Left ventricle myocardium inferior (tissue), 1 donor: ENCODE measurements around the gene UBTD2. TPM values are rescaled to one million over a fixed set of nuclear protein-coding genes. Genes with fewer than 3 reads are reported as not detected.

Source experiments
- DNase-seq: peaks from one replicate; pipeline ENCODE4 v3.0.0-alpha.2; 2020
- H3K27ac ChIP-seq: fragments of 200-600 bp; replicated peaks from 2 replicates; pipeline ENCODE4 v1.8.0; 2021
- H3K27me3 ChIP-seq: fragments of 200-600 bp; 2 replicates; pipeline ENCODE4 v1.8.0; 2021; ENCODE audit warnings: low read depth
- H3K36me3 ChIP-seq: fragments of 200-600 bp; 2 replicates; pipeline ENCODE4 v1.8.0; 2021
- H3K4me1 ChIP-seq: fragments of 200-600 bp; 2 replicates; pipeline ENCODE4 v1.8.0; 2021
- H3K4me3 ChIP-seq: fragments of 200-600 bp; 2 replicates; pipeline ENCODE4 v1.8.0; 2021; ENCODE audit warnings: mild to moderate bottlenecking, moderate library complexity
- H3K9me3 ChIP-seq: fragments of 200-600 bp; replicated peaks from 2 replicates; pipeline ENCODE4 v1.8.0; 2021
- intact Hi-C: fragments of 100-400 bp; cut with micrococcal nuclease; formaldehyde crosslinking; loops from one replicate; pipeline ENCODE4 v1.11.0; 2022
- total RNA-seq: library from RNA; stranded (reverse); fragmentation: NEBNext Ultra II Directional; extraction: Animal tissue kit (Norgen Biotek cat#: 25700); gene quantifications from one replicate; pipeline ENCODE4 v1.2.1, GENCODE V29; 2021
- TF ChIP-seq, protein P1 (sequence below): fragments of 200-600 bp; IDR thresholded peaks from 2 replicates; pipeline ENCODE4 v1.8.0; 2021; ENCODE audit warnings: antibody characterized with exemption, mild to moderate bottlenecking, borderline replicate concordance
- donor health status: DM: no; HTN: yes; CAD: no; lungs with severe emphysema.

UBTD2 gene
- total RNA-seq, 1 donor from 2014 or later = 7.6 TPM

DNA sequence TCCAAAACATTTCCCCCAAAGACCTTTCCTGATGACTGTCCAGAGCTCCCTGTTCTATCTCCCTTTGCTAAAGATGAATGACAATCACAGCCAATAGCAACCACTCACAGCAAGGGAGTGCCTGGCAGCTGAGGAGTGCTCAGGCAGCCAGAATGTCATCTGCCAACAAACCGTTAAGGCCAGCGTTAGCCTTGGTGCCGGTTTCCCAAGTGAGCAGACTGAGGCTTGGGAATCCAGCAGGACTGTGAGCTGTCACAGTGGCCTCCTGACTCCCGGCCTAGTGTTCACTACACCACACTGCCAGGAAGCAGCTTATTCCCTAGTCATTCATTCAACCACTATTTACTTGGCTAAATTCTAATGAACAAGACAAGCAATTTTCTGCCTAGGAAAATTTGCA lies 120.2 kb downstream of the UBTD2 start:
- Histone ChIP-seq H3K4me1 (peaks cover 55% of the 10 kb centered on the region), H3K9me3 (no peaks in the 10 kb centered on the region), H3K27ac (peak overlapping the region; percentile 41), H3K4me3 (no peak overlapping the region), H3K27me3 (no peaks in the 10 kb centered on the region), H3K36me3 (no peaks in the 10 kb centered on the region)
- TF ChIP-seq, protein P1, sequence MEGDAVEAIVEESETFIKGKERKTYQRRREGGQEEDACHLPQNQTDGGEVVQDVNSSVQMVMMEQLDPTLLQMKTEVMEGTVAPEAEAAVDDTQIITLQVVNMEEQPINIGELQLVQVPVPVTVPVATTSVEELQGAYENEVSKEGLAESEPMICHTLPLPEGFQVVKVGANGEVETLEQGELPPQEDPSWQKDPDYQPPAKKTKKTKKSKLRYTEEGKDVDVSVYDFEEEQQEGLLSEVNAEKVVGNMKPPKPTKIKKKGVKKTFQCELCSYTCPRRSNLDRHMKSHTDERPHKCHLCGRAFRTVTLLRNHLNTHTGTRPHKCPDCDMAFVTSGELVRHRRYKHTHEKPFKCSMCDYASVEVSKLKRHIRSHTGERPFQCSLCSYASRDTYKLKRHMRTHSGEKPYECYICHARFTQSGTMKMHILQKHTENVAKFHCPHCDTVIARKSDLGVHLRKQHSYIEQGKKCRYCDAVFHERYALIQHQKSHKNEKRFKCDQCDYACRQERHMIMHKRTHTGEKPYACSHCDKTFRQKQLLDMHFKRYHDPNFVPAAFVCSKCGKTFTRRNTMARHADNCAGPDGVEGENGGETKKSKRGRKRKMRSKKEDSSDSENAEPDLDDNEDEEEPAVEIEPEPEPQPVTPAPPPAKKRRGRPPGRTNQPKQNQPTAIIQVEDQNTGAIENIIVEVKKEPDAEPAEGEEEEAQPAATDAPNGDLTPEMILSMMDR = no peak
- DNase-seq = peak; percentile 48
- intact Hi-C loops = no loop called here

DNA sequence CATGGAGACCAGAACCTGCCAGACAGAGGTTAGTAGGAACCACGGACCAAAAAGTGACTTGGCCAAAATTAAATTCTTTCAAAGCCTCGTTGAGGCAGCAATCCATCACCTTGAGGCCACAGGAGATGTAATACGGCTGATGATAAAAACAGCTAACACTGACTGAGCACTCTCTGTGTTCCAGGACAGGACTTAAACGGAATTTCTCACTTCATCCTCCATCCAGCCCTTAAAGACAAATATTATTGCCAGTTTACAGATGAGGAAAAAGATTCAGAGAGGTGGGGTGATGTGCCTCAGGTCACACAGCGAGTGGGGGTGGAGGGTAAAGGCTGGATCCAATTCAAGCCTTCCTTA lies 120.6 kb downstream of the UBTD2 start:
- peak overlapping the region; percentile 41 for H3K27ac ChIP-seq
- TF ChIP-seq, protein P1 = no peak
- intact Hi-C loops = no loop called here
- no peaks in the 10 kb centered on the region for H3K9me3 ChIP-seq
- H3K36me3 ChIP-seq = no peaks in the 10 kb centered on the region
- H3K4me3 ChIP-seq = no peak overlapping the region
- no peak for DNase-seq
- H3K27me3 ChIP-seq = no peaks in the 10 kb centered on the region
- peaks cover 51% of the 10 kb centered on the region for H3K4me1 ChIP-seq

DNA sequence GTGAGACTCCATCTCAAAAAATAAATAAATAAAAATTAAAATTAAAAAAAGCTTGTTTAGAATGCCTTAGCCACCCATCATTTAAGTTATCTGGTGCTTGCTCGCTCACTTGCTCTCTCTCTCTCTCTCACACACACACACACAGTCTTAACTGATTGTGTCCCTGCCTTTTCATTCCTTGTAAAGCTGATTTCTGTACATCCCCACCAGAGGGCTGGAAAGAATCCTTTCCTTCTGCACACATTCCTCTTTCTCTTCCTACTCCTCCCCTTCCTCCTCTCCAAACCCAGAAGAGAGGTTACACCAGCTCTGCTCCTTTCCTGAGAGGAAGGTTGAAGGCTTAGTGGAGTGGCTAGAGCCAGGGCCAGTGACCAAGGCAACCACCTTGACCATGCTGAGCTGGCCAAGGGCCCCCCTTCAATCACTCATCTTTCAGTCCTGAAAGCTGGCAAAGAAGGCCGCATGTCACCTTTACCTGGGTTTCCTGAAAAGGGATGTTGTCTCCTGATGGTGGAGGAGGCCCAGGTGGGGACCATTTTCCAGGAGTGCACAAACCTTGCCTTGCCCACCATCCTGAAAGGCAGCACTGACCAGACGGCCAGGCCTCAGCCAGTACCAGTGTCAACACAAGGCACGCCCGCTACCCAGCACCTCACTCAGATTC lies 121.1 kb downstream of the UBTD2 start:
- H3K9me3 ChIP-seq = no peaks in the 10 kb centered on the region
- intact Hi-C loops = no loop called here
- H3K27me3 ChIP-seq = no peaks in the 10 kb centered on the region
- no peaks in the 10 kb centered on the region for H3K36me3 ChIP-seq
- H3K27ac ChIP-seq = peak overlapping the region; percentile 41
- TF ChIP-seq, protein P1 = no peak
- H3K4me3 ChIP-seq = no peak overlapping the region
- DNase-seq = no peak
- peaks cover 49% of the 10 kb centered on the region for H3K4me1 ChIP-seq

GRCh38 chr5:172160506-172160905 lies 123.1 kb downstream of the UBTD2 start:
- Histone ChIP-seq H3K9me3 (no peaks in the 10 kb centered on the region), H3K36me3 (peaks cover 10% of the 10 kb centered on the region), H3K27me3 (no peaks in the 10 kb centered on the region), H3K4me1 (peaks cover 62% of the 10 kb centered on the region), H3K4me3 (no peak overlapping the region), H3K27ac (no peak overlapping the region)
- intact Hi-C loops = no loop called here
- no peak for DNase-seq
- TF ChIP-seq, protein P1 = no peak

Other genes with a start within 250 kb of the UBTD2 start
- gene STK10, start 95.5 kb downstream of the UBTD2 start, total RNA-seq = 5.3 TPM
- gene EFCAB9, start 89.6 kb downstream of the UBTD2 start, total RNA-seq = not detected
- 5.2 TPM for gene SH3PXD2B, start 170.8 kb upstream of the UBTD2 start, total RNA-seq